GM19455 (cell line): ENCODE measurements around the gene RTP3.

Experiments used
- ATAC-seq: cut with Tn5 transposase; IDR thresholded peaks from one replicate; pipeline ENCODE4 v1.9.1; 2021; ENCODE audit not compliant: unreplicated experiment

Gene RTP3

GRCh38 chr3:46468753-46469600, 28.8 kb upstream of the RTP3 start:
- ATAC-seq = no peak

- ATAC-seq = no peak
These were observed 28.0 kb upstream of the RTP3 start for GRCh38 chr3:46469680-46470357.

- no peak for ATAC-seq
These were observed 26.9 kb upstream of the RTP3 start for GRCh38 chr3:46470831-46471230.

- ATAC-seq = no peak
These were observed 26.3 kb upstream of the RTP3 start for GRCh38 chr3:46471371-46471914.

GRCh38 chr3:46472736-46473135, 25.0 kb upstream of the RTP3 start:
- ATAC-seq = no peak

- ATAC-seq = no peak
These were observed 20.6 kb upstream of the RTP3 start for GRCh38 chr3:46477145-46477544.

- no peak for ATAC-seq
These were observed 20.0 kb upstream of the RTP3 start for GRCh38 chr3:46477756-46478155.

- no peak for ATAC-seq
These were observed 19.4 kb upstream of the RTP3 start for GRCh38 chr3:46478341-46478740.

GRCh38 chr3:46479021-46479420, 18.8 kb upstream of the RTP3 start:
- ATAC-seq = no peak

GRCh38 chr3:46479696-46480095, 18.1 kb upstream of the RTP3 start:
- ATAC-seq = no peak

GRCh38 chr3:46480491-46481195, 17.1 kb upstream of the RTP3 start:
- ATAC-seq = no peak

- ATAC-seq = no peak
These were observed 16.1 kb upstream of the RTP3 start for GRCh38 chr3:46481636-46482035.

GRCh38 chr3:46482632-46483350, 15.0 kb upstream of the RTP3 start:
- no peak for ATAC-seq

- ATAC-seq = no peak
These were observed 14.0 kb upstream of the RTP3 start for GRCh38 chr3:46483825-46484224.

GRCh38 chr3:46484388-46484787, 13.4 kb upstream of the RTP3 start:
- ATAC-seq = no peak

- no peak for ATAC-seq
These were observed 12.6 kb upstream of the RTP3 start for GRCh38 chr3:46484911-46485778.

- no peak for ATAC-seq
These were observed 12.0 kb upstream of the RTP3 start for GRCh38 chr3:46485779-46486175.

GRCh38 chr3:46488735-46489361, 8.9 kb upstream of the RTP3 start:
- peak; percentile 91 for ATAC-seq

GRCh38 chr3:46489381-46489780, 8.4 kb upstream of the RTP3 start:
- ATAC-seq = no peak
